Astrocyte (in vitro differentiated cells and primary cell): ENCODE data around the gene KPNA6. TPM values are rescaled to one million over a fixed set of nuclear protein-coding genes. Genes with fewer than 3 reads are reported as not detected.
A peak's percentile ranks its signal among the peaks of the same experiment; 100 is the strongest.

ENCODE experiments used
- DNase-seq: peaks from one replicate; pipeline ENCODE4 v3.0.0-alpha.2; 2010; ENCODE audit warnings: low read depth
- FAIRE-seq: peaks from 2 replicates; lab custom pipeline; 2011; peaks lifted over from hg19 to GRCh38; lab: Jason Lieb, UNC
- H2AFZ ChIP-seq: 2 replicates; pipeline ENCODE4 v1.6.0; 2012; ENCODE audit warnings: low read depth, low read length, inconsistent platforms
- H3K27ac ChIP-seq: 2 replicates; pipeline ENCODE4 v1.5.1; 2011; ENCODE audit warnings: low read depth, low read length, inconsistent platforms
- H3K27me3 ChIP-seq: 2 replicates; pipeline ENCODE4 v1.6.0; 2011; ENCODE audit warnings: low read length, inconsistent platforms; ENCODE audit not compliant: insufficient read depth
- H3K36me3 ChIP-seq: 2 replicates; pipeline ENCODE4 v1.5.1; 2011; ENCODE audit warnings: low read length, inconsistent platforms; ENCODE audit not compliant: insufficient read depth
- H3K4me1 ChIP-seq: 2 replicates; pipeline ENCODE4 v1.5.1; 2011; ENCODE audit warnings: low read length, inconsistent platforms; ENCODE audit not compliant: insufficient read depth
- H3K4me2 ChIP-seq: 2 replicates; pipeline ENCODE4 v1.6.0; 2012; ENCODE audit warnings: low read length, inconsistent platforms
- H3K4me3 ChIP-seq: 2 replicates; pipeline ENCODE4 v1.5.1; 2011; ENCODE audit warnings: low read depth, mild to moderate bottlenecking, low read length, inconsistent platforms; ENCODE audit not compliant: insufficient read depth
- H3K79me2 ChIP-seq: 2 replicates; pipeline ENCODE4 v1.6.0; 2012; ENCODE audit warnings: mild to moderate bottlenecking, low read length, inconsistent platforms; ENCODE audit not compliant: insufficient read depth
- H3K9ac ChIP-seq: 2 replicates; pipeline ENCODE4 v1.6.0; 2012; ENCODE audit warnings: mild to moderate bottlenecking, low read length, inconsistent platforms
- H3K9me3 ChIP-seq: 2 replicates; pipeline ENCODE4 v1.5.1; 2012; ENCODE audit warnings: low read depth, mild to moderate bottlenecking, low read length, inconsistent platforms; ENCODE audit not compliant: insufficient read depth
- H4K20me1 ChIP-seq: 2 replicates; pipeline ENCODE4 v1.6.0; 2012; ENCODE audit warnings: low read length, inconsistent platforms; ENCODE audit not compliant: insufficient read depth
- H3K27ac Mint-ChIP-seq: one replicate; pipeline ENCODE4 v1.8.0; 2021; ENCODE audit warnings: mild to moderate bottlenecking, mixed read lengths; ENCODE audit not compliant: unreplicated experiment
- H3K27me3 Mint-ChIP-seq: one replicate; pipeline ENCODE4 v1.8.0; 2021; ENCODE audit warnings: low read depth, mixed read lengths; ENCODE audit not compliant: unreplicated experiment
- H3K36me3 Mint-ChIP-seq: one replicate; pipeline ENCODE4 v1.8.0; 2021; ENCODE audit warnings: low read depth, mixed read lengths; ENCODE audit not compliant: unreplicated experiment
- H3K4me1 Mint-ChIP-seq: one replicate; pipeline ENCODE4 v1.8.0; 2021; ENCODE audit warnings: low read depth, mixed read lengths; ENCODE audit not compliant: unreplicated experiment
- H3K4me3 Mint-ChIP-seq: one replicate; pipeline ENCODE4 v1.8.0; 2021; ENCODE audit warnings: mild to moderate bottlenecking, moderate library complexity, mixed read lengths; ENCODE audit not compliant: unreplicated experiment
- H3K9me3 Mint-ChIP-seq: one replicate; pipeline ENCODE4 v1.8.0; 2021; ENCODE audit warnings: mild to moderate bottlenecking, mixed read lengths; ENCODE audit not compliant: unreplicated experiment
- EZH2 ChIP-seq: IDR thresholded peaks from 2 replicates; pipeline ENCODE4 v1.6.1; 2012; ENCODE audit warnings: mild to moderate bottlenecking, low read length, inconsistent platforms; ENCODE audit not compliant: insufficient read depth
- total RNA-seq: library from RNA; stranded (reverse); gene quantifications from 2 replicates; pipeline ENCODE4 v1.2.1, GENCODE V29; 2021
- TF ChIP-seq, protein P1 (sequence below): IDR thresholded peaks from 2 replicates; pipeline ENCODE4 v1.5.1; 2011; ENCODE audit warnings: low read depth, mild to moderate bottlenecking, inconsistent platforms, low read length, moderate library complexity; ENCODE audit not compliant: insufficient read depth

KPNA6 gene
- total RNA-seq, 1 donor from 2014 or later, result 122 TPM

DNA sequence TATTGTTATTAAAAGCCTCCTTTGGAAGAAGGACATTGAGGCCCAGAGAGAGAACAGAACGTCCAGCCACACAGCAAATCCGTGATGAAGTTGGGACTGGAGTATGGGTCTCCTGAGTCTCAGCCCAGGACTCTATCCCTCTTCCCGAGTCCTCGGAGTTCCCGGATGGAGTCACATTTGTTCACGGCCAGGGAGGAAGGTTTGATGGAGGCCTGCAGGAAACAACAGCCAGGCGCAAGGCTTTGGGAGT is 71.3 kb downstream of the KPNA6 start:
- Histone ChIP-seq H3K36me3 (peaks cover 4% of the 10 kb centered on the region), H3K9me3 (no peaks in the 10 kb centered on the region), H2AFZ (peak overlapping the region; percentile 65), H3K9ac (peak overlapping the region; percentile 97), H3K79me2 (peaks cover 36% of the 10 kb centered on the region), H4K20me1 (peaks cover 28% of the 10 kb centered on the region), H3K4me3 (peak overlapping the region; percentile 69), H3K27ac (peak overlapping the region; percentile 91), H3K4me2 (peak overlapping the region; percentile 91), H3K4me1 (peaks cover 19% of the 10 kb centered on the region), H3K27me3 (no peaks in the 10 kb centered on the region)
- H3K36me3 Mint-ChIP-seq, result peaks cover 20% of the 10 kb centered on the region
- H3K4me1 Mint-ChIP-seq, result peaks cover 14% of the 10 kb centered on the region
- FAIRE-seq, result no peak
- no peaks in the 10 kb centered on the region for H3K27me3 Mint-ChIP-seq
- H3K27ac Mint-ChIP-seq, result peak overlapping the region; percentile 82
- peak overlapping the region; percentile 52 for H3K4me3 Mint-ChIP-seq
- TF ChIP-seq, protein P1, sequence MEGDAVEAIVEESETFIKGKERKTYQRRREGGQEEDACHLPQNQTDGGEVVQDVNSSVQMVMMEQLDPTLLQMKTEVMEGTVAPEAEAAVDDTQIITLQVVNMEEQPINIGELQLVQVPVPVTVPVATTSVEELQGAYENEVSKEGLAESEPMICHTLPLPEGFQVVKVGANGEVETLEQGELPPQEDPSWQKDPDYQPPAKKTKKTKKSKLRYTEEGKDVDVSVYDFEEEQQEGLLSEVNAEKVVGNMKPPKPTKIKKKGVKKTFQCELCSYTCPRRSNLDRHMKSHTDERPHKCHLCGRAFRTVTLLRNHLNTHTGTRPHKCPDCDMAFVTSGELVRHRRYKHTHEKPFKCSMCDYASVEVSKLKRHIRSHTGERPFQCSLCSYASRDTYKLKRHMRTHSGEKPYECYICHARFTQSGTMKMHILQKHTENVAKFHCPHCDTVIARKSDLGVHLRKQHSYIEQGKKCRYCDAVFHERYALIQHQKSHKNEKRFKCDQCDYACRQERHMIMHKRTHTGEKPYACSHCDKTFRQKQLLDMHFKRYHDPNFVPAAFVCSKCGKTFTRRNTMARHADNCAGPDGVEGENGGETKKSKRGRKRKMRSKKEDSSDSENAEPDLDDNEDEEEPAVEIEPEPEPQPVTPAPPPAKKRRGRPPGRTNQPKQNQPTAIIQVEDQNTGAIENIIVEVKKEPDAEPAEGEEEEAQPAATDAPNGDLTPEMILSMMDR, result no peak
- no peak for TF ChIP-seq EZH2
- DNase-seq, result no peak
- no peaks in the 10 kb centered on the region for H3K9me3 Mint-ChIP-seq

DNA sequence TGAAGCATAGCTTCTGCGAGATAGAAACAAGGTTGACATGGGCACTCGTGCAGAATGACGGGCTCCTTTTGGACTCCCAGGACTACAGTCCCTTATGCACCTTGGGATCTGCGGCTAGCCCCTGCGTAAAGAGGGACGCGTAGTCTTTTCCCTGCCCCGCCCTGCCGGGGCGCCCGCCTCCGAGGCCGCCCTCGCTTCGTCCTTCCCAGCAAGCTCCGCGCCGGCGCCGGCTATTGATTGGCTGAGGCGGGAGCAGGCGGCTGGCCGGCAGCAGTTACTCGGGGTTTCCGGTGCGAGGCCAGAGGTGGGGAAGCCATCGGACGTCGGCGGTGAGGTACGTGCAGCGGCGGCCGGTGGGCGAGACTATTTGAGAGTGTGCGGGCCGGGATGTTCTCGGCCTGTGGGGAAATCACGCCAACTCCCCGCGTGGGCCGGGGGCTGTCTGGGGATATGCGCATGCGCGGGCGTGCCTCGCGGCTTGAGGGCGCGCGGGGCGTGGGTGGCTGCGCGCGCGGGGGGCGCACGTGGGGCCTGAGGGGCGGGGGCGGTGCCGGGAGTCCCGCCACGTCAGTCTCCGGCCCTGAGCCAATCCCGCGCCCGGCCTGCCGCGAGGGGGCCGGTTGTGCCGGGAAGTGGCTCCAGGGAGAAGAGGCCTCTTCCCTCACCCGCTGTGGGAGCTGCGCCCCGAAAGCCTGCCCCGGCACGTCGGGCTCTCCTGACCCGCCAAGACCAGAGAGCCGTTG is 71.8 kb downstream of the KPNA6 start, which contains the start of gene TXLNA:
Gene TXLNA, plus strand, starts transcription at position 233 of the 743 bp plus-strand sequence. CDS start 671 bp downstream, outside the sequence.
- H3K27me3 Mint-ChIP-seq, result no peaks in the 10 kb centered on the region
- H3K27ac ChIP-seq, result peak within 1 kb of the TSS; percentile 91
- FAIRE-seq (no peak), DNase-seq (peak; percentile 84)
- peaks cover 19% of the 10 kb centered on the region for H3K4me1 Mint-ChIP-seq
- peaks cover 33% of the 10 kb centered on the region for H4K20me1 ChIP-seq
- H3K79me2 ChIP-seq, result peaks cover 41% of the 10 kb centered on the region
- peaks cover 21% of the 10 kb centered on the region for H3K36me3 Mint-ChIP-seq
- H3K4me1 ChIP-seq, result peaks cover 19% of the 10 kb centered on the region
- H3K9me3 ChIP-seq, result no peaks in the 10 kb centered on the region
- H3K9me3 Mint-ChIP-seq, result no peaks in the 10 kb centered on the region
- peak within 1 kb of the TSS; percentile 69 for H3K4me3 ChIP-seq
- peak within 1 kb of the TSS; percentile 90 for H3K4me3 Mint-ChIP-seq
- no peak for TF ChIP-seq EZH2
- TF ChIP-seq, protein P1, result no peak
- H3K27ac Mint-ChIP-seq, result peak within 1 kb of the TSS; percentile 88
- H3K4me2 ChIP-seq, result peak within 1 kb of the TSS; percentile 91
- peak within 1 kb of the TSS; percentile 97 for H3K9ac ChIP-seq
- H2AFZ ChIP-seq, result peak within 1 kb of the TSS; percentile 65
- H3K36me3 ChIP-seq, result peaks cover 9% of the 10 kb centered on the region
- no peaks in the 10 kb centered on the region for H3K27me3 ChIP-seq
